Activated CD4-positive, alpha-beta memory T cell treated with anti-CD3 and anti-CD28 coated beads for 36 hours (primary cell): ENCODE data around the gene C20orf144. TPM values are rescaled to one million over a fixed set of nuclear protein-coding genes. Genes with fewer than 3 reads are reported as not detected.

ENCODE experiments used
- CTCF ChIA-PET: fragments of 350-600 bp; sonication (Branson Sonifier 250); formaldehyde crosslinking; loops from one replicate; lab custom pipeline; 2021; ENCODE audit warnings: antibody characterized with exemption, inconsistent platforms; lab: Charles Lee
- POLR2A ChIA-PET: fragments of 350-600 bp; sonication (Branson Sonifier 250); formaldehyde crosslinking; loops from one replicate; lab custom pipeline; 2021; ENCODE audit warnings: antibody characterized with exemption; lab: Charles Lee
- DNase-seq: peaks from one replicate; pipeline ENCODE4 v3.0.0-alpha.2; 2020
- H3K27ac Mint-ChIP-seq: one replicate; pipeline ENCODE4 v1.8.0; 2021; ENCODE audit warnings: mixed read lengths
- H3K27me3 Mint-ChIP-seq: one replicate; pipeline ENCODE4 v1.8.0; 2021; ENCODE audit warnings: mixed read lengths
- H3K36me3 Mint-ChIP-seq: one replicate; pipeline ENCODE4 v1.8.0; 2021; ENCODE audit warnings: mixed read lengths
- H3K4me1 Mint-ChIP-seq: one replicate; pipeline ENCODE4 v1.8.0; 2021; ENCODE audit warnings: low read depth, mixed read lengths
- H3K4me3 Mint-ChIP-seq: one replicate; pipeline ENCODE4 v1.8.0; 2021; ENCODE audit warnings: mild to moderate bottlenecking, mixed read lengths
- H3K9me3 Mint-ChIP-seq: one replicate; pipeline ENCODE4 v1.8.0; 2021; ENCODE audit warnings: mixed read lengths
- intact Hi-C: fragments of 100-400 bp; cut with micrococcal nuclease; formaldehyde crosslinking; loops from one replicate; pipeline ENCODE4 v1.15.1; 2023
- total RNA-seq, 2 experiments: library from RNA; stranded (reverse); gene quantifications; one replicate each; pipeline ENCODE4 v1.2.3, GENCODE V29; 2021

The C20orf144 gene
- total RNA-seq, 2 experiments from 2014 or later: 0.26 to 0.31 TPM

DNA sequence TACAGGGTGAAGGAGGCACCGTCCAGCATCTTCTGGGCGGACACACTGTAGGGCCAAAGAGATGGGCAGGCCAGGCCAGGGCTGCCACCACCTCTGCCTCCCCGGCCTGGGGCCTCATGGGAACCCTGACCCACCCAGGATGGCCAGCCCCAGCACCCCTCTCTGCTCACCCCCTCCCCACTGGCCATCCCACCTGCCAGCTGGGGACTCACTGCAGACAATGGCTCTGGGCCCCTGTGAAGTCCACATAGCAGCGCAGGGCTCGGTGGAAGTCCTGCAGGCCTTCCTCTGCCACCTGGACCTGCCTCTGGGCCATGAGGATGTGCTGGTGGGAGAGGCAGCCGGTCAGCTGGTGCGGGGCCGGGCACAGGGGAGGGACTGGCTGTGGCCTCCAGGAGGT lies 3.6 kb upstream of the C20orf144 start:
- ChIA-PET POLR2A (no interaction called here), CTCF (interaction anchor here (1.4 kb wide), 1 partner anchor 9 kb away, joined by 3 read pairs; no protein-coding TSS in a partner anchor)
- no peak for DNase-seq
- no peak overlapping the region for H3K4me3 Mint-ChIP-seq
- intact Hi-C loops: no loop called here
- no peaks in the 10 kb centered on the region for H3K9me3 Mint-ChIP-seq
- H3K4me1 Mint-ChIP-seq: peaks cover 20% of the 10 kb centered on the region
- H3K27ac Mint-ChIP-seq: no peak overlapping the region
- no peaks in the 10 kb centered on the region for H3K27me3 Mint-ChIP-seq
- H3K36me3 Mint-ChIP-seq: no peaks in the 10 kb centered on the region

DNA sequence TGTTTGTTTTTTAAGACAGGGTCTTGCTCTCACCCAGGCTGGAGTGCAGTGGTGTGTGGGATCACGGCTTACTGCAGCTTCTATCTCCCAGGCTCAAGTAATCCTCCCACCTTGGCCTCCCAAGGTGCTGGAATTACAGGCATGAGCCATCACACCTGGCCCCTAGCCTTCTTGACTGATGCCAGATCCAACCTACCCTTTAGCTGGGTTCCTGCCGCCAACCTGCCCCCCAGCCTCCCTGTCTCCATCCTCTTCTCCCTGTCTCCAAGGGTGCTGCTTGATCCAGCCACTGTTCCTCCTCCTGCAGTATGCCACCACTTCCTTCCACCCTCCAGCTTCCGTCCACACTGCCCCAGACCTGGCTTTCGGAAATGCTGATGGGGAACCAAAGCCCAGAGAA lies 3.2 kb upstream of the C20orf144 start:
- POLR2A ChIA-PET: no interaction called here
- no peaks in the 10 kb centered on the region for H3K9me3 Mint-ChIP-seq

DNA sequence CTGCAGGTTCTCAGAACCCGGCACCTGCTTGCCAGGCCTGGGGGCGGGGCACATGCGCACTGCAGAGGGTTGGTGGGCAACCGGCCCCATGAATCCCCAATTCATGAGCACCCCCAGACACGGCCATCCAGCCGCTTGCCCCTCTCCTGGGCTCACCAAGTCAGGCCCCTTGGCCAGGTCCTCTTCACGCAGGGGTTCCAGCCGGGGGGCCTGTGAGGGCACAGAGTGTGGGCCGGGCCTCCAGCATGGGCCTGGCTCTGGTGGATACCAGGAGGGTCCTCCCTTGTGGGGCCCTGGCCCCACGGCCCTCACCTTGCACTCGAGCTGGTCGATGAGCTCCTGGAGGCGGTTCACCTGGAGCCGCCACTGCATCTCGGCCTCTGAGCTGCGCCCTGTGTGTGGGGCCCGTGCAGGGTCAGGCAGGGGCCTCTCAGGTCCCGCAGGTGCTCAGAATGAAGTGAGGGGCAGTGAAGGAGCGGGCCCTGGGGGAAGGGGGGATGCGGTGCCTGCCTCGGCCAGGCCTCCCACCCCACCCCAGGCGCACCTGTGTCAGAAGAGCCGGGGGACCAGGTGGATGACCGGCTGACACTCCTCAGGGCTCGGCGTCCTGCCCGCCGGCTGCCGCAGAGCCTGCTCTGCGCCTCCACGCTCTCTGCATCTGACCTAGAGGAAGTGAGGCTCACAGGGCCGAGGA lies 2.6 kb upstream of the C20orf144 start:
- H3K4me1 Mint-ChIP-seq: peaks cover 14% of the 10 kb centered on the region
- DNase-seq: no peak
- no peak overlapping the region for H3K4me3 Mint-ChIP-seq
- intact Hi-C loops: no loop called here
- H3K27me3 Mint-ChIP-seq: no peaks in the 10 kb centered on the region
- POLR2A ChIA-PET: no interaction called here
- H3K9me3 Mint-ChIP-seq: no peaks in the 10 kb centered on the region
- no peaks in the 10 kb centered on the region for H3K36me3 Mint-ChIP-seq
- no peak overlapping the region for H3K27ac Mint-ChIP-seq
- CTCF ChIA-PET: interaction anchor here (1.4 kb wide), 1 partner anchor 8 kb away, joined by 3 read pairs; no protein-coding TSS in a partner anchor

More for the DNA sequence above, 3.2 kb upstream of the C20orf144 start:
- Mint-ChIP-seq H3K4me3 (no peak overlapping the region), H3K27me3 (no peaks in the 10 kb centered on the region), H3K4me1 (peaks cover 16% of the 10 kb centered on the region), H3K36me3 (no peaks in the 10 kb centered on the region), H3K27ac (no peak overlapping the region)
- CTCF ChIA-PET: interaction anchor here (1.4 kb wide), 1 partner anchor 9 kb away, joined by 3 read pairs; no protein-coding TSS in a partner anchor
- intact Hi-C loops: no loop called here
- no peak for DNase-seq

DNA sequence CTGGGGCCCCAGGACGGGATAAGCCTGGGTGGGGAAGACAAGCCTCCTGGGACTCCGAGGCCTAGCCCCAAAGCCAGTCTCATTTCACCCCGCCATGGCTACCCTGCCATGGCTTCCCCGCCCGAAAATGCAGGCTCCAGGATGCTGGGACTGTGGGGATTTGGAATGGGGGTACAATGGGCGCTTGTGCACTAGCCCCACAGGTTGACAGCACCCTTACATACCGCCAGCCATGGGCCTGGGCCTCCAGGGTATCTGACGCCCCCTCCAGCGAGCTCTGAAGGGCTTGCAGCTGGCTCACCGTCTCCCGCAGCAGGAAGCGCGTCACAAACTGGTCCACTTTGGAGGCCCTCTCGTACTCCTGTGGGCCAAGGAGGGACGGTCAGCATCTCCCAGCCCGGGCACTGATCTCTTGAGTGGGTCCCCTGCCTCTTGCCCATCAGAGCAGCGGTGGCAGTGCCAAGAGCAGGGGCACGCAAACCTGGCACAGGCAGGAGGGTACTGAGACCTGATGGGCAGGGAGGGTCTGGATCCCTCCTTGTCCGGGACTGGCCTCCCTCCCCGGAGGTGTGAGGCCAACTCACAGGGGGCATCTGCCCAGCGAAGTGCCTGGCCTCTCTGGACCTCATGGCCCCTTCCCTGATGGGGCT lies 2.0 kb upstream of the C20orf144 start:
- DNase-seq: no peak
- Mint-ChIP-seq H3K9me3 (no peaks in the 10 kb centered on the region), H3K27me3 (no peaks in the 10 kb centered on the region), H3K4me1 (peaks cover 20% of the 10 kb centered on the region), H3K27ac (no peak overlapping the region), H3K4me3 (no peak overlapping the region), H3K36me3 (no peaks in the 10 kb centered on the region)
- ChIA-PET POLR2A (no interaction called here), CTCF (interaction anchor here (0.9 kb wide), 1 partner anchor 65 kb away, joined by 3 read pairs; no protein-coding TSS in a partner anchor)
- intact Hi-C loops: no loop called here

DNA sequence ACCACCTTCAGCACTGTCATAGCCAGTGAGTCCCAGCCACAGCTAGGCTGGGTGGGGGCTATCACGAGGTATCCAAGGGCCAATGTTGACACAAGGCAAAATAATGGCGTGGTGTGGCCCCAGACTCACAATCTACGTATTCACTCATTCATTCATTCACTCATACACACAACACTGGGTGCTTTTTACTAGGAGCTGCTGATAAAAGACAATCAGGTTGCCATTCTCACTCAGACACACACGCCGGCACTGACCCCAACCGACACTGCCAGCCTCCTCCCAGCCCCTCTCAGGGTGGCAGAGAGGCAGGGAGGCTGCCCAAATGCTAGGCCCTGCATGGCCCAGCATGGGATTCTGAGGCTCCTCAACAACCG lies 1.5 kb upstream of the C20orf144 start:
- H3K9me3 Mint-ChIP-seq: no peaks in the 10 kb centered on the region
- H3K4me3 Mint-ChIP-seq: no peak overlapping the region
- H3K27ac Mint-ChIP-seq: no peak overlapping the region
- intact Hi-C loops: no loop called here
- peaks cover 23% of the 10 kb centered on the region for H3K4me1 Mint-ChIP-seq
- DNase-seq: no peak
- H3K36me3 Mint-ChIP-seq: no peaks in the 10 kb centered on the region
- POLR2A ChIA-PET: no interaction called here
- no peaks in the 10 kb centered on the region for H3K27me3 Mint-ChIP-seq
- CTCF ChIA-PET: interaction anchor here (0.9 kb wide), 1 partner anchor 65 kb away, joined by 3 read pairs; no protein-coding TSS in a partner anchor

DNA sequence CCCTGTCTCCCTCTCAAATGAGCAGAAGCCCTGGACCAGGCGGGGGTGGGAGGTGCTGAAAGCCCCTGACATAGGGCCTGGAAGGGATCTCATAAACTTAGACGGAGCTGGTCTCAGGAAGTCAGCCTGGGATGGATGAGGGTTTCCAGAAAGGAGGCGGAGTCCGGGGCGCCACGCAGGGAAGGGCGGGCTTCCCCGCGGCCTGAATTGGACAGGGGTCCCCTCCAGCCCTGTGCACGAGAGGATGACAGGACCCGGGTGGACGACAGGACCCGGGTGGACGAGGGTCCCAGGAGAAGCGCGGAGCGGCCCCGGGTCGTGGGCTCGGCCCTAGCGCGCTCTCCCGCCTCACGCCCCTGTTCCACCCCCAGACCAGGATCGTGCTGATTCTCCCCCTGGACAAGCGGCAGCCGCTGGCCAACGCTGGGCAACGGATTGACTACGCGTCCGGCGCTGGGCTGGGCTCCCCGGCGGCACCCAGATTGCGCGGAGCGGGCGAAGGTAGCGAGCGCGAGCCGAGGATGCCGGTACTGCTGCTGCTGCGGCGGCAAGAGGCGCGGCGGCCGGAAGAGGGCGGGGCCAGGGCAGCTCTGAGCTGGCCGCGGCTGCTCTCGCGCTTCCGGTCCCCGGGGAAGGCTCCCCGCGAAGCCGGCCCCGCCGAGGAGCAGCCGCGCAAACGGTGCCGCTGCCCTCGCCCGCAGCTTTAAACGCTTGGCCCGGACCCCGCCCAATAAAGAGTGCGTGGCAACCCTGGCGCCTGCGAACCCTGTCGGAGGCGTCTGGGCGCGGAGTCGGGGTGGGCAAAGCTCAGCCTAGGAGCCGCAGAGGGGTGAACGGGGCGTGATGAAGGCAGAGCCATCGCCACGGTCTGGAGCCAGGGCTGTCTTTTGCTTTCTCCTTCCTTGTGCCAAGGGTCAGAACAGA lies 1.3 kb downstream of the C20orf144 start:
- Mint-ChIP-seq H3K36me3 (no peaks in the 10 kb centered on the region), H3K27ac (peak overlapping the region; percentile 89), H3K4me3 (peak overlapping the region; percentile 82), H3K4me1 (peaks cover 32% of the 10 kb centered on the region), H3K27me3 (no peaks in the 10 kb centered on the region), H3K9me3 (no peaks in the 10 kb centered on the region)
- POLR2A ChIA-PET: interaction anchor here (0.9 to 2.5 kb wide), 13 partner anchors 8 to 449 kb away, joined by 3 to 18 read pairs (median 5); partner anchors contain the start of genes CBFA2T2 and EIF2S2
- DNase-seq: peak; percentile 90
- intact Hi-C loops: loop anchor here (2.0 kb wide), 1 partner anchor 23 kb away; the partner anchor contains the start of gene E2F1
- CTCF ChIA-PET: interaction anchor here (0.7 to 2.5 kb wide), 8 partner anchors 10 to 206 kb away, joined by 3 to 14 read pairs (median 6); partner anchors contain the start of genes CBFA2T2 and ZNF341

DNA sequence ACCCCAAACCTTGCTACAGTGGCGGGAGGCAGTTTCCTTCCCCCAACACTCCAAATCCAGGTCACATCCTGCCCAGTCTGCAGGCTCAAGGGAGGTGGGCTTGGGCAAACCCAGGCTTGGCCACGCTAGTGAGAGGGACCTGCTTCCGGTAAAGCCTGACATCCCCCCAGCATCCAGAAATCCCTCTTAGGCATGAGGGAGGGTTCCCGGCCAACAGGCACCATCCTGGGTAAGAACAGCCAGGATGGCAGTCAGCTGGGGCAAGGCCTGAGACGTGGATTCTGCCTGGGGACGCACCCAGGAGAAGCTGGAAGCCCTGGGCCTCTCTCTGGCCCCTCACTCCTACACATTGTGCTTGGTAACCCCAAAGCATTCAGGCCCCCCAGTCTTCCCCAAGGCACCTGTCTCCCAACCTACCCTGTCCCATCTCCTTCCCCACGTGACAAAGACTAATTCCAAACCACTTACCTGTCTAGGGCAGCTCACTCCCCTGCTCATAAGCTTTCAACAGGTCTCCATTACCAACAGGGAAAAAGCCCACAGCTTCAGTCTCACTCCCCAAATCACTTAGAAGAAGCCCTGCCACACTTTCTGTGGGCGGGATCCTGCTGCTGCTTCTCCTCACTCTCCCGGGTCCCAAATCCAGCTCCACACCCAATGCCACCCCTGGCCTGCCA lies 2.1 kb downstream of the C20orf144 start:
- Mint-ChIP-seq H3K4me1 (peaks cover 38% of the 10 kb centered on the region), H3K36me3 (no peaks in the 10 kb centered on the region), H3K27me3 (no peaks in the 10 kb centered on the region), H3K27ac (peak overlapping the region; percentile 89), H3K4me3 (peak overlapping the region; percentile 82), H3K9me3 (no peaks in the 10 kb centered on the region)
- POLR2A ChIA-PET: interaction anchor here (0.6 to 2.5 kb wide), 11 partner anchors 8 to 448 kb away, joined by 3 to 18 read pairs (median 5); partner anchors contain the start of genes CBFA2T2 and EIF2S2
- intact Hi-C loops: no loop called here
- no peak for DNase-seq
- CTCF ChIA-PET: interaction anchor here (2.1 to 5.5 kb wide), 5 partner anchors 11 to 206 kb away, joined by 6 to 55 read pairs (median 14); partner anchors contain the start of gene CBFA2T2

DNA sequence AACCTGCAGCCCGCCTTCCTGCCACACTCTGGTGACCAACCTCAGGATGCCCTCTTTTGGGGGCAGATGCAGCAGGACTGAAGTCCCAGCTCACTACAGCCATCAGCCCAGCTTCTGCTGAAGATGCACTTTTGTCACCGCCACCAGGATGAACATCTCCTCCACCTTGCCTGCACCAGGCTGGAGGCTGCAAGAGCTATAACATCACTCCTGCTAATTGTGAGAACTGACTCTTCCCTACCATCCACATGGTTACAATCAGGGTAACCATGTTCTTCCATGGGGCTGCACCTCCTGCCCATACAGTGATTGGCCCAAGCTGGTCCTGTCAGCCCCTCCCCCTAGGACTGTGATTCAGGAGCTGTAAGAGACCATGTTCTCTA lies 2.6 kb downstream of the C20orf144 start:
- no peaks in the 10 kb centered on the region for H3K27me3 Mint-ChIP-seq
- ChIA-PET POLR2A (interaction anchor here (0.6 to 2.5 kb wide), 8 partner anchors 8 to 447 kb away, joined by 3 to 18 read pairs (median 8); partner anchors contain the start of genes CBFA2T2 and EIF2S2), CTCF (interaction anchor here (2.1 to 5.5 kb wide), 4 partner anchors 13 to 207 kb away, joined by 6 to 55 read pairs (median 22); partner anchors contain the start of gene CBFA2T2)
- peaks cover 38% of the 10 kb centered on the region for H3K4me1 Mint-ChIP-seq
- peak overlapping the region; percentile 89 for H3K27ac Mint-ChIP-seq
- peak; percentile 60 for DNase-seq
- no peaks in the 10 kb centered on the region for H3K36me3 Mint-ChIP-seq
- intact Hi-C loops: loop anchor here (5.0 kb wide), 2 partner anchors 222 to 262 kb away; partner anchors contain the start of genes CDK5RAP1 and SNTA1
- peak overlapping the region; percentile 82 for H3K4me3 Mint-ChIP-seq
- H3K9me3 Mint-ChIP-seq: no peaks in the 10 kb centered on the region

DNA sequence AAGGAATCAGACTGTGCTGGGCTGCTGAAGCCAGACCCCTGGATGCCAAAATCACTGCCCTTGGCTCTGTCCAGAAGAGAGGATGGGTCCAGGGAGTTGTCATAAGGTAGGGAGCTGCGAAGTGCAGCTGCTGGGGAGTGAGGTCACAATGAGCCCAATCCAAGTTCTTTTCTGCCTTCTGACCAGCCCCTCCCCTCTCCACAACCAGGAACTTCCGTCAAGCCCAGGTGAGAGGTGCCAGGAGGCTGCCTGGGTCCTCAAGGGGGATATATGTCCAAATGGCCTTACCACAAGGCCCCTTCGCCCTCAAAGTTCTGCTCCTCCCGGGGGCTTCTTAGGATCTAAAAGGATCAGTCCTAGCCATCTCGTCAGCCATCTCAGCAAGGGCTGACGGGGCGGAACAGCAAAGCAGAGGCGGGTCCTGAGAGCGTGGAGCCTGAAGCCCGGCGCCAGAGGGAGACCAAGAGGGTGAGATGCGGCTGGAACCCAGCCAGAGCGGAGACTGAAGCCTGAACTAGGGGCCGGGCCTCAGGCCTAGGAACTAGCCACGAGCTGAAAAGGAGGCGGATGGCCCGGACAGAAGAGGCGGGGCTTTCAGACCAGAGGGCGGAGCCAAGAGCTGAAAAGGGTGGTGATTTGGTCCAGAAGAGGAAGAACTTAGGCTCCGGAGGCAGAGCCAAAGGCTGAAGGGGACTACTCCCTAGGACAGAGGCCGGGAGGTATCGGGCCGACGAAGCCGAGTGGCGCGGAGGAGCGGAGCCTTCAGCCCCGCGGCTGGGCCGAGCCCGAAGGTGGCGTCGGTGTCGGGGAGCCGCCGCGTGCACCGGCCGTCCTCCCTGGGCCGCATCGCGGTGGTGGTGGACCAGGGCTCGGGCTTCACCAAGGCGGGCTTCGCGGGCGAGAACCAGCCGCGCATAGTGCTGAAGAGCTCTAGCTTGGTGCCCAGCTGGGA lies 4.4 kb downstream of the C20orf144 start, which contains the start of gene ACTL10:
Gene ACTL10, plus strand, starts transcription at position 651 of the 952 bp plus-strand sequence. CDS start 555 bp downstream, outside the sequence.
- no peaks in the 10 kb centered on the region for H3K9me3 Mint-ChIP-seq
- no peaks in the 10 kb centered on the region for H3K36me3 Mint-ChIP-seq
- H3K27ac Mint-ChIP-seq: peak within 1 kb of the TSS; percentile 90
- peak within 1 kb of the TSS; percentile 80 for H3K4me3 Mint-ChIP-seq
- H3K4me1 Mint-ChIP-seq: peaks cover 38% of the 10 kb centered on the region
- ChIA-PET CTCF (interaction anchor here (0.9 to 5.5 kb wide), 25 partner anchors 9 to 265 kb away, joined by 3 to 55 read pairs (median 9); partner anchors contain the start of genes CBFA2T2, CDK5RAP1, NECAB3 and PXMP4), POLR2A (interaction anchor here (0.8 to 3.0 kb wide), 10 partner anchors 11 to 223 kb away, joined by 3 to 21 read pairs (median 10); partner anchors contain the start of genes CBFA2T2, E2F1, SNTA1 and ZNF341)
- peak; percentile 93 for DNase-seq
- intact Hi-C loops: loop anchor here (1.0 to 5.0 kb wide), 3 partner anchors 14 to 264 kb away; partner anchors contain the start of genes CDK5RAP1 and SNTA1
- H3K27me3 Mint-ChIP-seq: no peaks in the 10 kb centered on the region
